ENCODE measurements around the gene DHX34.
A peak's percentile ranks its signal among the peaks of the same experiment; 100 is the strongest.
"Not testable (repeated sequence)": the region's sequence is repeated elsewhere in the genome, so short reads cannot be mapped to it uniquely, and the experiment has no call there.

DHX34 gene

GRCh38 chr19:47381653-47382279, 32.7 kb downstream of the DHX34 start:
- H3K4me3 ChIP-seq (ENCODE audit: low read length): no peak overlapping the region
- H3K36me3 ChIP-seq (ENCODE audit: control insufficient read depth, insufficient read depth, low read length, severe bottlenecking): peaks cover 47% of the 10 kb centered on the region
- H3K27me3 ChIP-seq (replicated peaks; ENCODE audit: control insufficient read depth, insufficient read depth, low read length): no peaks in the 10 kb centered on the region
- no peak overlapping the region for H3K9ac ChIP-seq (ENCODE audit: low read length)
- peaks cover 4% of the 10 kb centered on the region for H3K4me1 ChIP-seq (ENCODE audit: control insufficient read depth, insufficient read depth, low read length)
- DNase-seq (ENCODE audit: low read depth): no peak
- H3K9me3 ChIP-seq (ENCODE audit: control insufficient read depth, low read length): no peaks in the 10 kb centered on the region

GRCh38 chr19:47383890-47384289, 34.8 kb downstream of the DHX34 start:
- peaks cover 32% of the 10 kb centered on the region for H3K36me3 ChIP-seq (ENCODE audit: control insufficient read depth, insufficient read depth, low read length, severe bottlenecking)
- DNase-seq (ENCODE audit: low read depth); H3K4me3 ChIP-seq (ENCODE audit: low read length); H3K4me1 ChIP-seq (ENCODE audit: control insufficient read depth, insufficient read depth, low read length); H3K9me3 ChIP-seq (ENCODE audit: control insufficient read depth, low read length); H3K9ac ChIP-seq (ENCODE audit: low read length); H3K27me3 ChIP-seq (replicated peaks; ENCODE audit: control insufficient read depth, insufficient read depth, low read length): not testable (repeated sequence)

- not testable (repeated sequence) for H3K9me3 ChIP-seq (ENCODE audit: control insufficient read depth, low read length); DNase-seq (ENCODE audit: low read depth); H3K4me1 ChIP-seq (ENCODE audit: control insufficient read depth, insufficient read depth, low read length); H3K4me3 ChIP-seq (ENCODE audit: low read length); H3K27me3 ChIP-seq (replicated peaks; ENCODE audit: control insufficient read depth, insufficient read depth, low read length); H3K9ac ChIP-seq (ENCODE audit: low read length)
- peaks cover 27% of the 10 kb centered on the region for H3K36me3 ChIP-seq (ENCODE audit: control insufficient read depth, insufficient read depth, low read length, severe bottlenecking)
Observed at GRCh38 chr19:47384533-47384932, 35.4 kb downstream of the DHX34 start.

GRCh38 chr19:47386582-47386981, 37.5 kb downstream of the DHX34 start:
- not testable (repeated sequence) for H3K4me3 ChIP-seq (ENCODE audit: low read length); DNase-seq (ENCODE audit: low read depth); H3K4me1 ChIP-seq (ENCODE audit: control insufficient read depth, insufficient read depth, low read length); H3K36me3 ChIP-seq (ENCODE audit: control insufficient read depth, insufficient read depth, low read length, severe bottlenecking); H3K27me3 ChIP-seq (replicated peaks; ENCODE audit: control insufficient read depth, insufficient read depth, low read length); H3K9me3 ChIP-seq (ENCODE audit: control insufficient read depth, low read length); H3K9ac ChIP-seq (ENCODE audit: low read length)

- not testable (repeated sequence) for H3K4me3 ChIP-seq (ENCODE audit: low read length); DNase-seq (ENCODE audit: low read depth); H3K36me3 ChIP-seq (ENCODE audit: control insufficient read depth, insufficient read depth, low read length, severe bottlenecking); H3K9me3 ChIP-seq (ENCODE audit: control insufficient read depth, low read length); H3K4me1 ChIP-seq (ENCODE audit: control insufficient read depth, insufficient read depth, low read length); H3K27me3 ChIP-seq (replicated peaks; ENCODE audit: control insufficient read depth, insufficient read depth, low read length); H3K9ac ChIP-seq (ENCODE audit: low read length)
Observed at GRCh38 chr19:47387623-47388022, 38.5 kb downstream of the DHX34 start.

GRCh38 chr19:47388721-47389120, 39.6 kb downstream of the DHX34 start:
- H3K9me3 ChIP-seq (ENCODE audit: control insufficient read depth, low read length); H3K36me3 ChIP-seq (ENCODE audit: control insufficient read depth, insufficient read depth, low read length, severe bottlenecking); H3K4me1 ChIP-seq (ENCODE audit: control insufficient read depth, insufficient read depth, low read length); H3K27me3 ChIP-seq (replicated peaks; ENCODE audit: control insufficient read depth, insufficient read depth, low read length); H3K4me3 ChIP-seq (ENCODE audit: low read length); DNase-seq (ENCODE audit: low read depth); H3K9ac ChIP-seq (ENCODE audit: low read length): not testable (repeated sequence)

- H3K27me3 ChIP-seq (replicated peaks; ENCODE audit: control insufficient read depth, insufficient read depth, low read length): peaks cover 3% of the 10 kb centered on the region
- no peak overlapping the region for H3K9ac ChIP-seq (ENCODE audit: low read length)
- DNase-seq (ENCODE audit: low read depth): no peak
- no peaks in the 10 kb centered on the region for H3K4me1 ChIP-seq (ENCODE audit: control insufficient read depth, insufficient read depth, low read length)
- no peak overlapping the region for H3K4me3 ChIP-seq (ENCODE audit: low read length)
- no peaks in the 10 kb centered on the region for H3K9me3 ChIP-seq (ENCODE audit: control insufficient read depth, low read length)
- H3K36me3 ChIP-seq (ENCODE audit: control insufficient read depth, insufficient read depth, low read length, severe bottlenecking): no peaks in the 10 kb centered on the region
Observed at GRCh38 chr19:47389150-47389556, 40.0 kb downstream of the DHX34 start.

- Histone ChIP-seq H3K27me3 (replicated peaks; ENCODE audit: control insufficient read depth, insufficient read depth, low read length) (peaks cover 3% of the 10 kb centered on the region), H3K9me3 (ENCODE audit: control insufficient read depth, low read length) (no peaks in the 10 kb centered on the region), H3K9ac (ENCODE audit: low read length) (no peak overlapping the region), H3K36me3 (ENCODE audit: control insufficient read depth, insufficient read depth, low read length, severe bottlenecking) (no peaks in the 10 kb centered on the region), H3K4me1 (ENCODE audit: control insufficient read depth, insufficient read depth, low read length) (no peaks in the 10 kb centered on the region), H3K4me3 (ENCODE audit: low read length) (no peak overlapping the region)
- DNase-seq (ENCODE audit: low read depth): no peak
Observed at GRCh38 chr19:47390533-47391488, 41.7 kb downstream of the DHX34 start.

GRCh38 chr19:47391510-47392223, 42.6 kb downstream of the DHX34 start:
- Histone ChIP-seq H3K27me3 (replicated peaks; ENCODE audit: control insufficient read depth, insufficient read depth, low read length) (peaks cover 3% of the 10 kb centered on the region), H3K9me3 (ENCODE audit: control insufficient read depth, low read length) (no peaks in the 10 kb centered on the region), H3K4me1 (ENCODE audit: control insufficient read depth, insufficient read depth, low read length) (no peaks in the 10 kb centered on the region), H3K4me3 (ENCODE audit: low read length) (no peak overlapping the region), H3K36me3 (ENCODE audit: control insufficient read depth, insufficient read depth, low read length, severe bottlenecking) (no peaks in the 10 kb centered on the region), H3K9ac (ENCODE audit: low read length) (no peak overlapping the region)
- peak; percentile 88 for DNase-seq (ENCODE audit: low read depth)

- Histone ChIP-seq H3K9ac (ENCODE audit: low read length) (no peak overlapping the region), H3K36me3 (ENCODE audit: control insufficient read depth, insufficient read depth, low read length, severe bottlenecking) (no peaks in the 10 kb centered on the region), H3K4me1 (ENCODE audit: control insufficient read depth, insufficient read depth, low read length) (no peaks in the 10 kb centered on the region), H3K4me3 (ENCODE audit: low read length) (no peak overlapping the region), H3K27me3 (replicated peaks; ENCODE audit: control insufficient read depth, insufficient read depth, low read length) (peaks cover 12% of the 10 kb centered on the region), H3K9me3 (ENCODE audit: control insufficient read depth, low read length) (no peaks in the 10 kb centered on the region)
- no peak for DNase-seq (ENCODE audit: low read depth)
Observed at GRCh38 chr19:47398707-47399597, 49.8 kb downstream of the DHX34 start.
